Stomach (tissue), 9 donors: ENCODE results near the gene NACA2. TPM values are rescaled to one million over a fixed set of nuclear protein-coding genes. Genes with fewer than 3 reads are reported as not detected.
A peak's percentile ranks its signal among the peaks of the same experiment; 100 is the strongest.
"Not testable (repeated sequence)": the region's sequence is repeated elsewhere in the genome, so short reads cannot be mapped to it uniquely, and the experiment has no call there.

Source experiments
- DNase-seq, 2 donors: peaks; one replicate each; pipeline versions ENCODE4 v3.0.0 to v3.0.0-alpha.2; 2013 to 2019
- H3K27ac ChIP-seq, 5 donors: fragments of 200-600 bp in 4 of 5; sonication (generic) in 4 of 5; one replicate each; pipeline ENCODE4 v1.5.1; 2013 to 2019; ENCODE audit warnings: mild to moderate bottlenecking in 1 of 5, moderate library complexity in 1 of 5
- H3K27me3 ChIP-seq, 3 donors: fragments of 200-600 bp; sonication (generic); one replicate each; pipeline ENCODE4 v1.5.1; 2017 to 2019; ENCODE audit warnings: mixed run types in 1 of 3
- H3K36me3 ChIP-seq, 4 donors: fragments of 200-600 bp; sonication (generic); 1 replicate in 3 of 4; 2 replicates in 1 of 4; pipeline ENCODE4 v1.5.1; 2016 to 2019
- H3K4me1 ChIP-seq, 4 donors: fragments of 200-600 bp; sonication (generic); one replicate each; pipeline ENCODE4 v1.5.1; 2016 to 2019
- H3K4me3 ChIP-seq, 4 donors: fragments of 200-600 bp; sonication (generic) in 3 of 4; one replicate each; pipeline ENCODE4 v1.5.1; 2016 to 2019; ENCODE audit warnings: mild to moderate bottlenecking in 1 of 4
- H3K9me3 ChIP-seq, 4 donors: fragments of 200-600 bp; sonication (generic); one replicate each; pipeline ENCODE4 v1.5.1; 2016 to 2019
- EP300 ChIP-seq: sonication (generic); formaldehyde crosslinking; IDR thresholded peaks from one replicate; pipeline ENCODE4 v1.6.1; 2017; ENCODE audit warnings: antibody characterized with exemption
- POLR2A ChIP-seq, 4 donors: fragments of 450-650 bp; IDR thresholded peaks; one replicate each; pipeline ENCODE4 v1.6.1; 2016; ENCODE audit warnings: antibody characterized with exemption in 4 of 4, control low read depth in 2 of 4, mild to moderate bottlenecking in 1 of 4, moderate library complexity in 1 of 4
- POLR2AphosphoS5 ChIP-seq, 3 donors: sonication (generic); formaldehyde crosslinking; IDR thresholded peaks; one replicate each; pipeline ENCODE4 v1.6.1; 2016; ENCODE audit warnings: antibody characterized with exemption in 3 of 3
- WGBS, 5 donors: extraction: QIAGEN DNeasy Blood & Tissue Kit in 3 of 5; methylation state at CpG; one replicate each; pipeline versions ENCODE4 v1.1.5 to v1.1.7; 2013 to 2018; 5-methylcytosine and 5-hydroxymethylcytosine counted together
- intact Hi-C: fragments of 100-400 bp; cut with DNase I; formaldehyde crosslinking; loops from one replicate; pipeline ENCODE4 v1.15.1; 2023; ENCODE audit warnings: low total_unique reads
- polyA plus RNA-seq, 3 donors: library from polyadenylated mRNA; stranded (reverse); fragments of 200-250 nt; gene quantifications; one replicate each; pipeline ENCODE4 v1.2.3, GENCODE V29; 2013
- total RNA-seq, 5 donors: library from RNA; depleted of rRNA; stranded (reverse); fragments of >200 nt; gene quantifications; one replicate each; pipeline versions ENCODE4 v1.1.0 to v1.2.3, GENCODE V29; 2014 to 2016
- TF ChIP-seq, protein P1 (sequence below), 7 experiments: fragments of 450-650 bp in 4 of 7; fragments of 200-600 bp in 3 of 7; sonication (generic) in 3 of 7; IDR thresholded peaks; one replicate each; pipeline ENCODE4 v1.5.1; 2016 to 2019; ENCODE audit warnings: antibody characterized with exemption in 7 of 7, control low read depth in 2 of 7, mild to moderate bottlenecking in 1 of 7
- donor health status: healthy with polysubstance abuse.
- donor health status: Bipolar disorder and iron deficiency.
- donor health status: healthy.

Gene NACA2
- total and polyA plus RNA-seq, 8 donors = 0.28 TPM; not detected in 7

DNA sequence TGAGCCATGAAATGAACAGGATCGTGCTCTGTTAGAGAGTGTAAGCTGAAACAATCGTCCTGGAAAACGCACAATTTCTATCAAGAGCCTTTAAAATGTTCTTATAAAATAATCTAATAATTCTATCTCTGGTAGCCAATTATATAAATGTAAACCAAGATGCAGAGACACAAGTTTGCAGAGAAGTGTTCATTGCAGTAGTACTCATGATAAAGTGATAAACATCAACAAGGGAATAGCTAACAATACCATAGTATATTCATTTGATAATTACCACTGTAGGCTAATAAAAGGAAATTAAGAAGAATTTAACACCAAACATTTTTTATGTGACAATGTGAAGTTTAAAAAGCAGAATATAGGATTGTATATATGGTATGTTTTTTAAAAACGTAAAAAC is 12.4 kb downstream of the NACA2 start:
- TF ChIP-seq EP300 = no peak
- TF ChIP-seq POLR2A (IDR thresholded peaks at IDR 0.05) = no peak
- no peak for TF ChIP-seq POLR2AphosphoS5 (IDR thresholded peaks at IDR 0.05)
- TF ChIP-seq, protein P1, sequence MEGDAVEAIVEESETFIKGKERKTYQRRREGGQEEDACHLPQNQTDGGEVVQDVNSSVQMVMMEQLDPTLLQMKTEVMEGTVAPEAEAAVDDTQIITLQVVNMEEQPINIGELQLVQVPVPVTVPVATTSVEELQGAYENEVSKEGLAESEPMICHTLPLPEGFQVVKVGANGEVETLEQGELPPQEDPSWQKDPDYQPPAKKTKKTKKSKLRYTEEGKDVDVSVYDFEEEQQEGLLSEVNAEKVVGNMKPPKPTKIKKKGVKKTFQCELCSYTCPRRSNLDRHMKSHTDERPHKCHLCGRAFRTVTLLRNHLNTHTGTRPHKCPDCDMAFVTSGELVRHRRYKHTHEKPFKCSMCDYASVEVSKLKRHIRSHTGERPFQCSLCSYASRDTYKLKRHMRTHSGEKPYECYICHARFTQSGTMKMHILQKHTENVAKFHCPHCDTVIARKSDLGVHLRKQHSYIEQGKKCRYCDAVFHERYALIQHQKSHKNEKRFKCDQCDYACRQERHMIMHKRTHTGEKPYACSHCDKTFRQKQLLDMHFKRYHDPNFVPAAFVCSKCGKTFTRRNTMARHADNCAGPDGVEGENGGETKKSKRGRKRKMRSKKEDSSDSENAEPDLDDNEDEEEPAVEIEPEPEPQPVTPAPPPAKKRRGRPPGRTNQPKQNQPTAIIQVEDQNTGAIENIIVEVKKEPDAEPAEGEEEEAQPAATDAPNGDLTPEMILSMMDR (IDR thresholded peaks at IDR 0.05) = no peak
- intact Hi-C loops = no loop called here
- no peaks in the 10 kb centered on the region for H3K27me3 ChIP-seq
- H3K4me3 ChIP-seq = no peak overlapping the region
- H3K9me3 ChIP-seq = no peaks in the 10 kb centered on the region
- H3K27ac ChIP-seq = no peak overlapping the region
- WGBS, 5 donors = 85 to 96% (median 92%) methylated on average over 4 of the region's 4 CpGs
- peaks cover 0 to 4% (median 0%) of the 10 kb centered on the region in 4 donors for H3K4me1 ChIP-seq
- H3K36me3 ChIP-seq = no peaks in the 10 kb centered on the region
- no peak for DNase-seq

DNA sequence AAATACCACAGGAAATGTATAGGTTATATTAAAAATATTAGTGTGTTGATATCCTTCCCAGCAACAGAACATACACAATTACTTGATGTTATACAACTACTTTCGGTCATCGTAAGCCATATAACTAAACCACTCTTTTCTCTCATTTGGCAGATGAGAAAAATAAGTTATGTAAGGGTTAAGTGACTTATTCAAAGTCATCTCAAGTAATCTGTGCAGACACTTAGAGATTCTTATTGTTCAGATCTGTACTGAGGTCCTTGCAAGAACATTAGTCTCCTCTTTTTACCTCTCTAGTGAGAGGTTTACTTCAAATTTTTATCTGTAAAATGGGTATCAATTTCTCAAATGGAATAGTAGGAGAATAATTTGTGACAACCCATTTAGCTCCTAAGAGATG is 15.0 kb downstream of the NACA2 start:
- Histone ChIP-seq H3K9me3 (peaks cover 0 to 2% (median 0%) of the 10 kb centered on the region in 4 donors), H3K27ac (no peak overlapping the region), H3K36me3 (no peaks in the 10 kb centered on the region), H3K4me1 (peaks cover 0 to 4% (median 0%) of the 10 kb centered on the region in 4 donors), H3K4me3 (no peak overlapping the region), H3K27me3 (no peaks in the 10 kb centered on the region)
- DNase-seq = no peak
- intact Hi-C loops = no loop called here
- 96 to 99% (median 97%) methylated on average over 2 of the region's 2 CpGs for WGBS, 5 donors
- TF ChIP-seq, protein P1 (IDR thresholded peaks at IDR 0.05) = no peak
- no peak for TF ChIP-seq POLR2A (IDR thresholded peaks at IDR 0.05)
- no peak for TF ChIP-seq POLR2AphosphoS5 (IDR thresholded peaks at IDR 0.05)
- no peak for TF ChIP-seq EP300

DNA sequence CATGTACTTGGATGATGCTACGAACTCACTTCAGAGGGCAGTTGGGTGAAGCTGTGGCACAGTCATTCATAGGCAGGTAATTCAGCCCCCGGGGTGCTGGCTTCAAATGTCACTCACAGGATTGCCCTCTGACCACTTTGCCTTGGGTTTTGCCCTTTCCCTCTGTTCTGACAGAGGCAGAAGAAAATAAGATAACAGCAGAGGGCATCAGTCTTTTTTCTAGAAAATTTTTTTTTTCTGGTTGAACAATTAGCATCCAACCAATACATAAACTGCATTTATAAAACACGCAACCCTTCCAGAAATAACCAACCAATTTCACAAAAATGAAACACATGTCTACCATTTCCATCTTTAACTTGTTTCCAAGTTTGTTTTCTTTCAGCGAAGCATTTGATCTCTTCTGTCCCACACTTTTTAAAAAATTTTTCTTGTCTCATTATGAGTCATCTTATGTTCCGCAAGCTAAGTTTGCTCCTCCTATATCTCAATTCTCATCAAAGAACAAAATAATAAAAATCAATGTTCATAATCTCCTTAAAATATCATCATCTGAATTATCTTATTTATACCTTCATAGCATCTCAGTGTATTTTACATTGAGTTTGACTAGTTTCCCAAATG is 15.6 kb downstream of the NACA2 start:
- H3K27ac ChIP-seq = no peak overlapping the region

DNA sequence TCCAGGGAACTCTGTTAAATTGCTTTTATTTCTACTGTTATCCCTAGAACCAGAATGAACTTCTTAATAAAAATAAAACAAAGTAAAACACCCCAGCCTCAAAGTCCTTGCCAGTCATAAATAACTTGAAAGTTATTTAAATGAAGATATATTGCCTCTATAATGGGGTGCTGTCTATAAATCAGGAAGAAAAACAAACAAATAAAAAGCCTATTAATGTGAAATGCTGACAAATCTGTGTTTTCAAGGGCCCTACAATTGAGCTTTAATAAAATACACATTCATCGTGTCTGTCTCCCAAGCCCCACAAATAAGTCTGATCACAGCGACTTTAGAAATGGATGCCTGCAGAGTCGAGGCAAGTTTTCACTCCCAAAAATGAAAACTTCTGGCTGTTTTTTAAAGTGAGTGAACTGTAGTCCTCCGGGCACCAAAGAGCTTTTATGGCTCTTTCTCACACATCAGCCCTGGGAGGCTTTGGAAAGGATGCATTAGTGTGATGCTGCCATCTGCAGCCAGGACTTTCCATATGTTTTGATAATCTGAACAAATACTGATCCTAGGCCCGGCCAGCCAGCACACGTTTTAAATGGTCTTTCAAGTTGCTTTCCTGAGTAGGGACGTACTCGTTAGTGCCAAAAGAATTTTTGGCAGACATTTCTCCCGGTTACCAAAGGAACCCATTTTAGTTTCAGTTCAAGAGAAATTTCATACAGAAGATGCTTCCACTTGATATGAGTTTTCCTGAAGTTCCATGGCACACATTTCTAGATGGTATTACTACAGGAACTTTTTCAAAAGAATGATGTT is 16.3 kb downstream of the NACA2 start:
- TF ChIP-seq, protein P1 (IDR thresholded peaks at IDR 0.05) = peak in 1 of 7 experiments; percentile 4
- TF ChIP-seq POLR2A (IDR thresholded peaks at IDR 0.05) = no peak
- peak in 1 of 2 donors; percentile 75 for DNase-seq
- Histone ChIP-seq H3K27ac (no peak overlapping the region), H3K4me3 (no peak overlapping the region), H3K9me3 (peaks cover 0 to 14% (median 0%) of the 10 kb centered on the region in 4 donors), H3K27me3 (no peaks in the 10 kb centered on the region), H3K36me3 (no peaks in the 10 kb centered on the region), H3K4me1 (peaks cover 0 to 4% (median 0%) of the 10 kb centered on the region in 4 donors)
- intact Hi-C loops = no loop called here
- WGBS, 5 donors = 25 to 31% (median 28%) methylated on average over 9 of the region's 9 CpGs

More for the DNA sequence above, 15.6 kb downstream of the NACA2 start:
- intact Hi-C loops = no loop called here
- H3K27me3 ChIP-seq = no peaks in the 10 kb centered on the region
- peaks cover 0 to 4% (median 0%) of the 10 kb centered on the region in 4 donors for H3K4me1 ChIP-seq
- 49 to 80% (median 70%) methylated on average over 5 of the region's 5 CpGs for WGBS, 5 donors
- no peaks in the 10 kb centered on the region for H3K36me3 ChIP-seq
- DNase-seq = no peak
- peaks cover 0 to 7% (median 0%) of the 10 kb centered on the region in 4 donors for H3K9me3 ChIP-seq
- TF ChIP-seq, protein P1 (IDR thresholded peaks at IDR 0.05) = no peak
- no peak for TF ChIP-seq POLR2AphosphoS5 (IDR thresholded peaks at IDR 0.05)
- no peak for TF ChIP-seq EP300
- TF ChIP-seq POLR2A (IDR thresholded peaks at IDR 0.05) = no peak
- H3K4me3 ChIP-seq = no peak overlapping the region

DNA sequence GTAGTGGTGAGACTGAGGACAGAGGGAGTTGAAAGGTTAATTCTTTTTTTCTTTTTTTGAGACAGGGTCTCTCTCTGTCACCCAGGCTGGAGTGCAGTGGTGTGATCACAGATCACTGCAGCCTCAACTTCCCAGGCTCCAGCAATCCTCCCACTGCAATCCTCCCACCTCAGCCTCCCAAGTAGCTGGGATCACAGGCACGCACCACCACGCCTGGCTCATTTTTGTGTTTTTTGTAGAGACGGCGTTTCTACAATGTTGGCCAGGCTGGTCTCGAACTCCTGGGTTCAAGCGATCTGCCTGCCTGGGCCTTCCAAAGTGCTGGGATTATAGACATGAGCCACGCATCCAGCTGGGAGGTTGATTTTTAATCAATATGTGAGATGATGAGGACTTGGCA is 18.5 kb downstream of the NACA2 start:
- DNase-seq, H3K27me3 ChIP-seq, H3K4me1 ChIP-seq, H3K4me3 ChIP-seq, intact Hi-C loops, H3K27ac ChIP-seq, H3K36me3 ChIP-seq: not testable (repeated sequence)
- peaks cover 0 to 16% (median 0%) of the 10 kb centered on the region in 4 donors for H3K9me3 ChIP-seq
- WGBS, 5 donors = 93 to 98% (median 96%) methylated on average over 7 of the region's 7 CpGs
